NCI-H2227 treated with DMSO at 0.1 percent for 48 hours (cell line): ENCODE measurements around the gene POP7.

Source experiments
- DNase-seq: peaks from one replicate; lab custom pipeline; 2025; lab: John Stamatoyannopoulos, UW

Gene POP7

GRCh38 chr7:100679129-100679926 is 26.6 kb upstream of the POP7 start:
- no peak for DNase-seq

DNA sequence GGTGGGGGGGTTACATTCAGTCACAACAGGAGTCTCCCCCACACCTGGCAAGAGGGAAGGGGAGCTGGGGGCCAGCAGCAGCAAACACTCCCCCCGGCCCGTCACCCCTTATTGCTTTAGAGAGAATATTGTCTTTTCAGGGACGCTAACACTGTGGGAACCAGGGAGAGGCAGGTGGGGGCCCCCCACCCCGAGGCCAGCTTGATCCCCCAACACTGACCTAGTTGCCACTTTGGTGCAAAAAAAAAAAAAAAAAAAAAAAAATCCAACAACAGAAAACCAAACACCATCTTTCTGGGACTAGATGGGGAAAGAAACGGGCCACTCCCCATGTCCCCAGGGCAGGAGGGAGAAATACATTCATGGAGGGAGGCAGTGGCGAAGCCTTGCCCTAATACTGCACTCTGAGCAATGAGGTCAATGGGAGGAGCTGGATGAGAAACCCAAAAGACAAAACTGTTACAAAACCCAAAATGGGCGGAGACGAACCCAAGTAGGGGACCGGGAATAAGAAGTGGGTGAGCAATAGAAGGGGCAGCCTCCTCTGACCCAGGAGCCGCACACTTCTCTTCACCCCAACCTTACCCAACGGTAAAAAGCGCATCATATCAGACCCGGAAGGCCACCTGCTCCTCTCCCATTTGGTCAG is 25.9 kb upstream of the POP7 start:
- no peak for DNase-seq

DNA sequence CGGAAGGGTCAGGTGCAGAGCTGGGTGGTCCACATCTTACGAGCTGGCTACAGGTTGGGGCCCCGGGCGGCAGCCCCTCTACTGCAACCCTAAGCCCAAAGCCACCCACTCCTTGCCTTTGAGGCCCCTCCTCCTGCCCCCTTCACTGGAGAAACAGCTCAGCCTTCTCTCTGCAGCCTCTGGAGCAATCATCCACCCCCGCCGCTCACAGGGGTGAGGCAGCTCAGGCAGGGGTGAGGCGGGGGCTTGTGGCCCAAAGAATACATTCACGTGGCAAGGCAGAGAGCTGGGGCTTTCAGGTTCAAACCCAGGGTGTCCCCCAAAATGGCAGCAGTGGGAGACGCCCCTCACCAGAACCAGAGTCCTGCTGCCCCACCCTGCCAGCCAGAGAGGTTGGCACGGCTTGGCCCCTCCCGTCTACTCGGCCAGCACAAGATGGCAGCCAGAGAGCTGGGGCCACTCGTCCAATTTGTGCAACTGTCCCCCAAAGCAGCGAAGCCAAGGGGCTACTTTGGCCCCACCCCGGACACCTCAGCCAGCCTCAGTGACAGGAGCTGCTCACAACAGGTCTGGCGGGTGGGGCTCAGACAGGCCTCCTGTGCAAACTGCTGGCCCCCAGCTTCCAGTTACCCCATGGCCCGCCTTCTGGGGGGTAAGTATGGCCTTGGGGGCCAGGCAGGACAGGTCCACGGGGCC is 25.2 kb upstream of the POP7 start:
- DNase-seq: peak; percentile 22

DNA sequence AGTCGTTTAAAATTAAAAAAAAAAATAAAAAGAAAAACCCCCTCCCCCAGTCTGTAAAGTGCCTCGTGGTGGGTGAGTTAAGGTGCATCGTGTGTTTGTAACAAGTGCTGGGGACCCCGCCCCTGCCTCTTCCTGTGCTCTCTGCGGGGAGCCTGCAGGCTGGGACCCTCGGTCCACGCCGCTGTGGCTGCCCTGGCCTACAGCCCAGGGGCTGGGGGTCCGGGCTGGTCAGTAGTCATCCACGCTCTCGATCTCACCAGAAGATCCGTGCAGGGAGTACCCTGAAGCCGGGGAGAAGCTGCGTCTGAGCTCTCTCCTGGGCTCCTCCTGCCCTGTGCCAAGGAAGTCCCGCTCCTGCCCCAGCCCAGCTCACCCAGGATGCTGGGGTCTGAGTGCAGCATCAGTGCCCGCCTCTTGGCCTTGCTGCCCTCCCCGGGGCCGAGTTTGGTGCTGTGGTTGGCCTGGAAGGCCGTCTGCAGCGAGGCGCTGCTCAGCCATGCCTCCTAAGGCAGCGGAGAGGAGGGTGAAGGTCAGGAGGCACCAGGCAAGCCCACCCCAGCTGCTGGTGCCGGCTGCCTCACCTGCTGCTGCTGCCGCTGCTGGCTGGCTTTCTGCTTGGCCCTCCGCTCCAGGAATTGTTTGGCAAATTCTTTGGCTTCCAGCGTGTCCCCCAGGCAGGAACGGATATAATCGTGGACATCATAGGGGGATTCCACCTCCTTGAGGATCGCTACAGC is 24.3 kb upstream of the POP7 start:
- no peak for DNase-seq

GRCh38 chr7:100682228-100682741 is 23.6 kb upstream of the POP7 start:
- no peak for DNase-seq

DNA sequence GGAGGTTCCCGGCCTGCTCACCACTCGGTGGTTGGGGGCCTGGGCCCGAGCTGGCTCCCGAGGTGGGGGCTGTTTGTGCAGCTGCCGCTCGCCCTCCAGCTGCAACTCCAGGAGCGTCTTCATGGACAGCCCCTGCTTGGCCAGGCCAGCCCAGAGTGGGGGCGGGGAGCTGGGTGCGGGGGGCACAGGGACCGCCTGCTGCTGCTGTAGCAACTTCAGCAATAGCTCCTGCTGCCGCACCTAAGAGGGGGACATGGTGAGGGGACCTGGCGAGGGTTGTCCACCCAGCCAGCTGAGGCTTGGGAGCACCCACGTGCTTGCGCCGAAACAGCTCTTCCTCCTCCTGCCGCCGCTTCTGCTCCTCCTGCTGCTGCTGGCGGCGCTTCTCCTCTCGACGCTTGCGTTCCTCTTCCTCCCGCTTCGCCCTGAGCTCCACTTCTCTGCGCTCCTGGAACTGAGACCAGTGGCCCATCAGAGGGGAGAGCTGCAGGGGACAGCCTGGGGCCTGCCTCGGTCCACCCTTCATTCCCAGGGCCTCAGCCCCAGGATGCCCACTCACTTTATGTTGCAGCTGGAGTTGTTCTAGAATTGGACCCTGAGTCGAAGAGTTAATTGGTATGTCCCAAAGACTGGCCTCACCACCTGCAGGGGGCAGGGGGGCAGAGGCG is 22.8 kb upstream of the POP7 start:
- no peak for DNase-seq

DNA sequence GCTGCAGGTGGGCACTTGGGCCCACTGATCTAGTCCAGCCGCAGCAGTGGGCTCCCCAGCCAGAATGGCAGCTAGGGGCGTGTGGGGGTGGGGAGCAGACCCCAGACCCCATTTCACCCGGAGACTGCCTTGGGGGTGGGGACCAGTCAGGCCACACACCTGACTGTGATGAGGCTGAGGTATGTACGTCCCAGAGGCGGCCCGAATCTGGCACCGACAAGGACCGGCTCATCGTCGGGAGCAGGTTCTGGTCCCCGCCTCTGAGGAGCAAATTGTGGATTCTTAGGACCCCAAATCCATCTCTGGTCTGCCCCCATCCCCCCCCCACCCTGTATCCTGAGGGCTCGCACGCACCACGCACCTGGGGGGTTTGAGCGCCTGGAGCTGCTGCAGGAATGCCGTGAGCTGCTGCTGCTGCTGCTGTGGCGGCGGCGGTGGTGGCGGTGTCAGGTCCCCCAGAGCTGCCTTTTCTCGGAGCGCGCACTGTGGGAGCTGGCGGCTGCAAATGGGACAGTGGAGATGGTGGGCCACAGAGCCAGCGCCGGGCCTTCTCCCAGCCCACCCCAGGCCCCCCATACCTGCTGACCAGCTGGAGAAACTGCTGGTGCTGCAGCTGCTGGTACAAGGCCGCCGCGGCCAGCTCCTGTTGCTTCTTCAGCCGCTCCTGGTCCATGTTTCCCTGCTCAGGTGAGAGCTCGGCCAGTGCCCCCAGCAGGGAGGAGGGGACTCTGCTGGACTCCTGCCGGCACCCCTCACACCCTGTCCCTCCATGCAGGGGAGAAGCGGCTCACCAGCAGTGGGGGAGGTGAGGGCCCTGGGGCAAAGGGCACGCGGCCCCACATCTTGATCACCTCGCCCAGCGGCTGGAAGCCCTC is 22.0 kb upstream of the POP7 start:
- DNase-seq: no peak

GRCh38 chr7:100684534-100685042 is 21.3 kb upstream of the POP7 start:
- no peak for DNase-seq

- DNase-seq: no peak
Measured at GRCh38 chr7:100685049-100685605, 20.8 kb upstream of the POP7 start.

DNA sequence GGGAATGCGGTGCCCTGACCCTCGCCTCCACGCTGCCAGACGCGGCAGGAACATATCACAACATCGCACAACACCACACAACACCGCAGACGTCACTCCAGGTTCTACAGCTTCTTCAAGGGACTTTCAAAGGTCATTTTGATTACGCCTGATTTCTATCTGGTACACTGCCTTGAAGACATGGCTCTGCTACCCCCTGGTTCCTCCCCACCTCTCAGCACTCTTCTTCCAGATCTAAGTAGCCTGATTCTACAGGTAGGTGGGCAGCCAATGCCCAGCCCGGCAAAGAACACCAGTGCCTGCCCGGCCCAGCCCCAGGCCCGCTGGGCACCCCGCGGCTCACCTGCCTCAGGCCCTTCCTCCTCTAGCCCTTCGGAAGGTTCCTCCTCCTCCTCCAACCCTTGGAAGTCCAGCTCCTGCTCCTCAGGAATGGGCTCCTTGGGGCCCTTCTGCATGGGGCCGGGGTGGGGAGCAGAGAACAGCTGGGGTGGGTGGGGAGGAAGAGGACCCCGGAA is 20.2 kb upstream of the POP7 start:
- no peak for DNase-seq

DNA sequence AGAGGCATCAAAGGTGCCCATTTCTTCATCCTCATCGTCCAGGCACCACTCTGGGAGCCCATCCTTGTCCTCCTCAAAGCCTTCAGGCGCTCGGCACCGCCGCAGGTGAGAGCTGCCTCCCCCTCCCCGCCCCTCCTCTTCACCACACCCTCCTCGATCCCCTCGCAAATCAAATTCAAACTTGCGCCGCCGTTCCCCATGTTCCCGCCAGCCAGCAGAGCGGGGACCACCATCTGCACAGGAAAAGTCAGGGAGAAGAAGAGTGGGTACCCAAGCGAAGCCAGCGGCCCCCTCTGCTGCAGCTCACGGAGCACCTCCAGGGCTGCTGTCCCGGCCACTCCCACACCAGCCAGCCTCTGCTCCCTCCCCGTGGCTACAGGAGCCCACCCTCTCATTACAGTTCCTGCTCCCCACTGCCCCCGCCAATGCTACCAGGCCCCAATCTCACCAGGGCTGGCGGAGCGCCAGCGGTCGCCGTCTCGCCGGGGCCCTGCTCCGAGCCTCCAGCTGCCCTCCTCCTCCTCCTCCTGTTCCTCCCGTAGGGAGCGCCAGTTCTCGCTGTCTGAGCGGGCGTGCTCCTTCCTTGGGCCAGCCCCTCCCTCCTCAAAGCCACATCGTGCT is 19.6 kb upstream of the POP7 start:
- peak; percentile 84 for DNase-seq

GRCh38 chr7:100686822-100687211 is 19.1 kb upstream of the POP7 start:
- no peak for DNase-seq

GRCh38 chr7:100687261-100687660 is 18.7 kb upstream of the POP7 start:
- DNase-seq: no peak

DNA sequence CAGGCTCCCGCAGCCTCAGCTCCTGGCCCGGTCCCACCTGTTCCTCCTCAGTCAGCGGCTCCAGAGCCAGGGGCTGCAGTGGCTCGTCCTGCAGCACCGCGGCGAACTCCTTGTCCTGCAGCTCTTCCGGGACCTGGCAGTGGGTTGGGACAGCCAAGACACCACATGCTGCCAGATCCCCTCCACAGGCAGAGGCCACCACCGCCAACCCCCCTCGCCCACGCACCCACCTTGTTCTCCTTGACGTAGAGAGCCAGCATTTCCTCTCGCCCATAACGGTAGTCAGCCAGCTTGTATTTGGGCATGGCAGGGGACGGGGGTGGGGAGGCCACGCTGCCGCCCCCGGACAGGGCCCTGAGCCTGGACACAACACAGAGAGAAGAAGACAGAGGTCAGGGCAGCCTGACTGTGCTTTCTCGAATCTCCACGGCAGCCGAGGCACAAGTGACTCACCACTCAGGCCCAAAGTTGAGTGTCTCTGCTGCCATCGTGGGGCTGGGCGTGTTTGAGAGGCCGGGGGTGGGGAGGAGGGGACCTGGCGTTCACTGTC is 18.1 kb upstream of the POP7 start:
- no peak for DNase-seq

- no peak for DNase-seq
Measured at GRCh38 chr7:100688326-100688860, 17.5 kb upstream of the POP7 start.

DNA sequence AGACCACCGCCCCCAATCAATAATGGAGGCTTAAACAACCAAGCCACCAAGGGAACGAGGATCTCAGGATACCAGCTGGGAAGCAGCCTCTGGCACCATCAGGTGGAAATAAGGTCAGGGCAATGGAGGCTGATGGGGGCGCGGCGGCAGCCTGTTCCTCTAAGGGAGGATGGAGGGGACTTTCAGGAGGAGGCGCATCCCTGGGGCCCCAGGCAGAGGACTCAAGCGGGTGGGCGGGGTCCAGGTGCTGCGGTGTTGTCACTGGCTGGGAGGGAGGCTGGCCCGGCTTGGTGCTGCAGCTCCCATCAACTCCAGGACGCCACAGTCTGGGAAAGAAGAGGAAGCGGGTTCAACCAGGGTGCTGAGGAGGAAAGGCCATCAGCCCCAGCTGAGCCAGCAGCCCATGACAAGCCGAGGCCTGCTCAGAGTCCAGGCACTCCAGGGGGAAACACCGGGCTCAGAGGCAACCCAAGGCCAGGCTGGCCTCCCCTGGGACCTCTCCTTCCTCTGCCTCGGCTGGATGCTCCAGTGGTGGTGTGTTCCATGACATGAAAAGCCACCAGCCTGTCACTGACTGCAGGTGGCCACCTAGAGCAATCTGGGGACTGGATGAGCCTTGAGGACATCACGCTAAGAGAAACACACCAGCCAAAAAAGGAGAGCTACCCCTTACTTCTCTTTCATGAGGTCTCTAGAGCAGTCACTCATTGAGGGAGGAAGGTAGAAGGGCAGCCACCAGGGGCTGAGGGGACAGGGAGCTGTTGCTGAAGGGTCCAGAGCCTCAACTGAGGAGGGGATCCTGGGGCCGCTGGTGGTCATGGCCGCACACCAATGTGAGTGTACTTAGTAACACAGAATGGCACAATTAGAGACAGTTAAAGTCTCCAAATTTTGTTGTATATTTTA is 16.4 kb upstream of the POP7 start:
- DNase-seq: no peak

GRCh38 chr7:100691676-100692577 is 14.0 kb upstream of the POP7 start:
- DNase-seq: peak; percentile 69
